B cell (primary cell): ENCODE data around the gene NR0B2.

ENCODE experiments used
- EZH2 ChIP-seq: IDR thresholded peaks from 2 replicates; pipeline ENCODE4 v1.6.1; 2012; ENCODE audit warnings: borderline replicate concordance, low read depth, mild to moderate bottlenecking, moderate library complexity, low read length; ENCODE audit not compliant: insufficient read depth, poor library complexity, severe bottlenecking
- TF ChIP-seq, protein P1 (sequence below): fragments of 200-600 bp; IDR thresholded peaks from one replicate; pipeline ENCODE4 v1.8.0; 2022; ENCODE audit warnings: antibody characterized with exemption, mild to moderate bottlenecking

DNA sequence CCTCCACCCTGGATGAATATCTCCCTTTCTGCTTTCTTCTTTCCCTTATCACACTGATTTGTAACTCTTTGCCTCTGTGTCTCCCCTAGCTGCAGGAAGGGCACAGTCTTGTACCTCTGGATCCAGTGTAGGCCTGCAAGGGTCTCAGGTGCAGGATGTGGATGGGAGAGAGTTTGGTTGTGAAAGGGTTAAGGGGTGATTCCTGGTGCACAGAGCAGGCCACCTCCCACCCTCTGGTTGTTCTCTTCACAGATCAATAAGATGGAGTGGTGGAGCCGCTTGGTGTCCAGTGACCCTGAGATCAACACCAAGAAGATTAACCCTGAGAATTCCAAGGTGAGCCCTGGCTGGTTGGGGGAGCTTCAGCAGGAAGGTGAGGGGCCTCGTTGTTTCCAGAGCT, 31.4 kb upstream of the NR0B2 start:
- TF ChIP-seq, protein P1, sequence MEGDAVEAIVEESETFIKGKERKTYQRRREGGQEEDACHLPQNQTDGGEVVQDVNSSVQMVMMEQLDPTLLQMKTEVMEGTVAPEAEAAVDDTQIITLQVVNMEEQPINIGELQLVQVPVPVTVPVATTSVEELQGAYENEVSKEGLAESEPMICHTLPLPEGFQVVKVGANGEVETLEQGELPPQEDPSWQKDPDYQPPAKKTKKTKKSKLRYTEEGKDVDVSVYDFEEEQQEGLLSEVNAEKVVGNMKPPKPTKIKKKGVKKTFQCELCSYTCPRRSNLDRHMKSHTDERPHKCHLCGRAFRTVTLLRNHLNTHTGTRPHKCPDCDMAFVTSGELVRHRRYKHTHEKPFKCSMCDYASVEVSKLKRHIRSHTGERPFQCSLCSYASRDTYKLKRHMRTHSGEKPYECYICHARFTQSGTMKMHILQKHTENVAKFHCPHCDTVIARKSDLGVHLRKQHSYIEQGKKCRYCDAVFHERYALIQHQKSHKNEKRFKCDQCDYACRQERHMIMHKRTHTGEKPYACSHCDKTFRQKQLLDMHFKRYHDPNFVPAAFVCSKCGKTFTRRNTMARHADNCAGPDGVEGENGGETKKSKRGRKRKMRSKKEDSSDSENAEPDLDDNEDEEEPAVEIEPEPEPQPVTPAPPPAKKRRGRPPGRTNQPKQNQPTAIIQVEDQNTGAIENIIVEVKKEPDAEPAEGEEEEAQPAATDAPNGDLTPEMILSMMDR: no peak
- TF ChIP-seq EZH2: no peak
